ENCODE measurements around the gene MAGI1.
A peak's percentile ranks its signal among the peaks of the same experiment; 100 is the strongest.

Gene MAGI1

DNA sequence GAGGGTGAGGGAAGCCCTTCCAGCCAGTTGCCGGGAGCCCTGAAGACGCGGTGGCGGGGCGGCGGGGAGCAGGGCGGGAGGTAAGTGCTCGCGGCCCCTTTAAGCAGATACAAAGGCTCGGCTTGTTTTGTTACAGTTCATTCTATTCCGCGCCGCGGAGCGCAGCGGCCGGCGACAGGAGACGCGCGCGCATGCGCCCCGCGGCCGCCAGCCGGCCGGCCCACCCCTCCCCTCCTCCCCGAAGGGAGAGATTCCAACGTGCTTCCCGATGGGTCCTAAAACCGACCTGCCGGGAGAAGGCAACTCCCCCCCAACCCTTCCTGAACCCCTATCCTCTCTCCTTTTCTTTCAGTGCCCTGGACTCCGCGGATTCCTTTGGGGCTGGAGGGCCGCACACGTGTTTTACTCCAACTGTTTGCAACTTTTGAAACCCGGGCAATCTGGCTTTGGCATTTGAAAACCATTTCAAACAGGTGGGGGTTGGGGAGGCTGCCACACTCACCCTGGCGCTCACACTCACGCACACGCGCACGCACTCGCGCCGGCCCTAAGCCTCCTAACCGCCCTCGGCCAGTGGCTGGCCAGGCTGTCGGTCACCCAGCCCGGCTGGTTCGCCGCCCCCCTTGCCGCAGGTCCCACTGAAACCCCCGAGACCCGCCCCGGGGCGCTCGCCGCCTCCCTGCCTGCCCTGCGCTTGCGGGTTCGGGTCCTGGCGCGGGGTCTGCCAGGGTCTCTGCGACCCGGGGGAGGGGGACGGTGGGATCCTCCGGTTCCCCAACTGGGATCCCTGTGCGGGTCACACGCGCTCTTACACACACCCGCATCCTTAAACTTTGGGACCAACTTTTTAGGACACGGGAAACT is at the start of gene MAGI1:
MAGI1 (minus strand) TSS at position 193 of the 864 bp plus-strand sequence. CDS start 610 bp downstream, outside the sequence.
- in situ Hi-C loops (cut with HindIII; ENCODE audit: low pct_unique_long_range_greater_than_20kb, low sequenced_read_pairs) = no loop called here
- peak; percentile 76 to 94 for DNase-seq (ENCODE audit: low read depth in 1 of 2, low spot score in 1 of 2)
- no peak for TF ChIP-seq JUND (IDR thresholded peaks at IDR 0.05; ENCODE audit: low read depth)

GRCh38 chr3:66083784-66084213 is 45.1 kb upstream of the MAGI1 start:
- in situ Hi-C loops (cut with HindIII; ENCODE audit: low pct_unique_long_range_greater_than_20kb, low sequenced_read_pairs) = no loop called here
- DNase-seq (ENCODE audit: low read depth in 1 of 2, low spot score in 1 of 2) = no peak
- TF ChIP-seq JUND (IDR thresholded peaks at IDR 0.05; ENCODE audit: low read depth) = no peak

- no peak for TF ChIP-seq JUND (IDR thresholded peaks at IDR 0.05; ENCODE audit: low read depth)
- DNase-seq (ENCODE audit: low read depth in 1 of 2, low spot score in 1 of 2) = no peak
- in situ Hi-C loops (cut with HindIII; ENCODE audit: low pct_unique_long_range_greater_than_20kb, low sequenced_read_pairs) = no loop called here
These were observed 44.5 kb upstream of the MAGI1 start for GRCh38 chr3:66083096-66083678.

- no peak for TF ChIP-seq JUND (IDR thresholded peaks at IDR 0.05; ENCODE audit: low read depth)
- no peak for DNase-seq (ENCODE audit: low read depth in 1 of 2, low spot score in 1 of 2)
- in situ Hi-C loops (cut with HindIII; ENCODE audit: low pct_unique_long_range_greater_than_20kb, low sequenced_read_pairs) = no loop called here
These were observed 44.0 kb upstream of the MAGI1 start for GRCh38 chr3:66082679-66083078.

DNA sequence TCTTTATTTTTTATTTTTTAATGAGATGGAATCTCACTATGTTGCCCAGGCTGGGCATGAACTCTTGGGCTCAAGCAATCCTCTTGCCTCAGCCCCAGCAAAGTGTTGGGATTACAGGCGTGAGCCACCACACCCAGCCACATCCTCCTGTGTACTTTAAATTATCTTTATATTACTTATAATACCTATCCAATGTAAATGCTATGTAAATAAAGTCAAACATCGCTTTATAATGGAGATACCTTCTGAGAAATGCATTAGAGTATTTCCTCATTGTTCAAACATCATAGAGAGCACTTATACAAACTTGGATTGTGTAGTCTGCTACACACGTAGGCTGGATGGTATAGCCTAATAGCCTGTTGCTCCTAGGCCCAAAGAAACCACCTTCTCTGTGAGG is 41.4 kb upstream of the MAGI1 start:
- in situ Hi-C loops (cut with HindIII; ENCODE audit: low pct_unique_long_range_greater_than_20kb, low sequenced_read_pairs) = no loop called here
- TF ChIP-seq JUND (IDR thresholded peaks at IDR 0.05; ENCODE audit: low read depth) = no peak
- DNase-seq (ENCODE audit: low read depth in 1 of 2, low spot score in 1 of 2) = no peak

GRCh38 chr3:66077973-66078372 is 39.3 kb upstream of the MAGI1 start:
- TF ChIP-seq JUND (IDR thresholded peaks at IDR 0.05; ENCODE audit: low read depth) = no peak
- DNase-seq (ENCODE audit: low read depth in 1 of 2, low spot score in 1 of 2) = no peak
- in situ Hi-C loops (cut with HindIII; ENCODE audit: low pct_unique_long_range_greater_than_20kb, low sequenced_read_pairs) = no loop called here

DNA sequence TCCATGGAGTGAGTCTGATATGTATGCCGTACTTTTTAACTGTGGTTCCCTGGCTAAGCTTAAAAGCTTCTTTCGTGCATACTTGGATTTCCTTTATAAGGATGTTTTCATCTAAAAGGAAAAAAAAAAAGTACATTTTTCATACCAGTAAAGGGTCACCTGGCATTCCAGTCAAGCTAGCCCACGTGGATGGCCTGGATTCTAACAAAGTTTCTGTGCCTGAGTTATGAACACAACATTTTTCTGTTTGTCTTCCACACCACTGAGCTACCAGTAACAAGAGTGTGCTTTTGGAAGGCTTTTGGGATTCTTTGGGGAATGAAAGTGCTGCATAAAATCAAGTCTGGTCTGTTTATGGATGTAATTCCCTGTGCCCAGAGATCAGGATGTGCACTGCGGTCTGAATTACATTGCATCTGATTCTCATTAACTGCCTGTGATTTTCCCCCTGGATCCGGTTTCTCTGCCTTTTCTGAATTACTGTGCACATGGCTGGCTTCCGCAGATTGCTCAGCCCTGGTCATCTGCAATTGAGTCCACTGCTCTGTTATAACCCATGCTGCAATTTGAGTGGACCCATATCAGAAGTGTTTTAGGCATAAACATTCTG is 38.2 kb upstream of the MAGI1 start:
- in situ Hi-C loops (cut with HindIII; ENCODE audit: low pct_unique_long_range_greater_than_20kb, low sequenced_read_pairs) = no loop called here
- DNase-seq (ENCODE audit: low read depth in 1 of 2, low spot score in 1 of 2) = no peak
- TF ChIP-seq JUND (IDR thresholded peaks at IDR 0.05; ENCODE audit: low read depth) = no peak

DNA sequence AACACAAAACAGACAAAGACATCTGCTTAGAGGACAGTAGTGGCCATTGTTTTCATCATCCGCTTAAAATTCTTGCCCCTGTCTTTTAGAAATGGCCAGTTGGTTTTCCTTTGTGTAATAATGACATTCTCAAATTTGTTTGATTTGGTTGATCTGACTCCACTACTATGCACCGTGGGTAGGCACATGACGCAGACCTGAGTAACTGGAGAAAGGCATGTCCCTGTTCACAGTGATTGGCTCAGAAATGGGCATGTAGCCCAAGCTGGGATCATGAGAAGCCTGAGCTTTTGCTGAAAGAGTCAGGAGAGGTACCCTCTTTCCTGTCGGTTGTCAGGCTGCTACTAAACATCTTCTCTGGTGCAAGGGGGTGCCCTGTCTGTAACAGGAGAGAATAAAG is 36.6 kb upstream of the MAGI1 start:
- in situ Hi-C loops (cut with HindIII; ENCODE audit: low pct_unique_long_range_greater_than_20kb, low sequenced_read_pairs) = no loop called here
- no peak for TF ChIP-seq JUND (IDR thresholded peaks at IDR 0.05; ENCODE audit: low read depth)
- DNase-seq (ENCODE audit: low read depth in 1 of 2, low spot score in 1 of 2) = no peak

DNA sequence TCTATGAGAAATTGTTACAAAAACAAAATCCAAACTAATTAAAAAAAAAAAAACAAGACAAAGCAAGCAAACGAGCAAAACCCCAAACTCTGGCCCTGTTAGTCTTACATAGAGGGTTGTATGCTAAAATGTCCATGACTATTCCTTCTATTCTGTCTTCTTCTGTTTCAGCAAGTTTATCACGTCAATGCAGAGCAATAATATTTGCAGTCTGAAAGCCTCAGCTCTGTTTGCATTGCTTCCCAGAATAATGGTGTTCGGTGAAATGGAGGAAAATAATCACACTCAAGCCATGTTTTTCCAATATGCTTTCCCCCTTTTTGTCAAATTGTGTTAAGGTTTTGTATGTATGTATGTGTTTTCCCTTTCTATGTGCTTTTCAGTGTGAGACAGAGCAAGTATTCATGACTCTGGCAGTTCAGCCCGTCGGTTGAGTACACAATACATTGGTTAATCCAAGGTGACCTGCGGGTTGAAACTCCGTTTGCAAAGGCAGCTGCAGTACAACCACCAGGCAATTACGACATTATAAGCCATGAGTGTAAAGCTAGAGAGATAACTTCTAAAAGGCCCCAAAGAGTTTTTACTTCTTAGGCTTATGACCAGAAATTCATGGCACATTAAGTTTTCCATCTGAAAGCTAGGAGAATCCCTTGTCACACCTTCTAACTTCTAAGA is 34.9 kb upstream of the MAGI1 start:
- DNase-seq (ENCODE audit: low read depth in 1 of 2, low spot score in 1 of 2) = peak in 1 of 2 experiments; percentile 39
- in situ Hi-C loops (cut with HindIII; ENCODE audit: low pct_unique_long_range_greater_than_20kb, low sequenced_read_pairs) = no loop called here
- TF ChIP-seq JUND (IDR thresholded peaks at IDR 0.05; ENCODE audit: low read depth) = no peak

- no peak for TF ChIP-seq JUND (IDR thresholded peaks at IDR 0.05; ENCODE audit: low read depth)
- in situ Hi-C loops (cut with HindIII; ENCODE audit: low pct_unique_long_range_greater_than_20kb, low sequenced_read_pairs) = no loop called here
- no peak for DNase-seq (ENCODE audit: low read depth in 1 of 2, low spot score in 1 of 2)
These were observed 29.5 kb upstream of the MAGI1 start for GRCh38 chr3:66068255-66068654.

GRCh38 chr3:66066963-66067617 is 28.4 kb upstream of the MAGI1 start:
- DNase-seq (ENCODE audit: low read depth in 1 of 2, low spot score in 1 of 2) = peak in 1 of 2 experiments; percentile 37
- no peak for TF ChIP-seq JUND (IDR thresholded peaks at IDR 0.05; ENCODE audit: low read depth)
- in situ Hi-C loops (cut with HindIII; ENCODE audit: low pct_unique_long_range_greater_than_20kb, low sequenced_read_pairs) = no loop called here

- no peak for TF ChIP-seq JUND (IDR thresholded peaks at IDR 0.05; ENCODE audit: low read depth)
- in situ Hi-C loops (cut with HindIII; ENCODE audit: low pct_unique_long_range_greater_than_20kb, low sequenced_read_pairs) = no loop called here
- DNase-seq (ENCODE audit: low read depth in 1 of 2, low spot score in 1 of 2) = no peak
These were observed 16.6 kb upstream of the MAGI1 start for GRCh38 chr3:66055289-66055688.
